ENCODE measurements around the gene PITPNC1. TPM values are rescaled to one million over a fixed set of nuclear protein-coding genes. Genes with fewer than 3 reads are reported as not detected.

Gene PITPNC1
- total and polyA plus RNA-seq, 2 of the 13 experiments (the other 11 are each of a cell fraction or from before 2014, with no cell fraction given): 4.1 to 5.7 TPM

GRCh38 chr17:67353929-67354574, 23.0 kb upstream of the PITPNC1 start:
- H3K27me3 ChIP-seq (ENCODE audit: control insufficient read depth in 1 of 2, insufficient read depth in 2 of 2, low read length in 2 of 2): no peaks in the 10 kb centered on the region
- H2AFZ ChIP-seq (ENCODE audit: low read length): no peak overlapping the region
- TF ChIP-seq, protein P1, sequence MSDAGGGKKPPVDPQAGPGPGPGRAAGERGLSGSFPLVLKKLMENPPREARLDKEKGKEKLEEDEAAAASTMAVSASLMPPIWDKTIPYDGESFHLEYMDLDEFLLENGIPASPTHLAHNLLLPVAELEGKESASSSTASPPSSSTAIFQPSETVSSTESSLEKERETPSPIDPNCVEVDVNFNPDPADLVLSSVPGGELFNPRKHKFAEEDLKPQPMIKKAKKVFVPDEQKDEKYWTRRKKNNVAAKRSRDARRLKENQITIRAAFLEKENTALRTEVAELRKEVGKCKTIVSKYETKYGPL (CRISPR knock-in tag; IDR thresholded peaks at IDR 0.05): no peak
- TF ChIP-seq ZNF205 (CRISPR knock-in tag; IDR thresholded peaks at IDR 0.05): no peak
- no peak for TF ChIP-seq SNAPC2 (CRISPR knock-in tag; IDR thresholded peaks at IDR 0.05)
- no peak for TF ChIP-seq ZFP1 (CRISPR knock-in tag; IDR thresholded peaks at IDR 0.05)
- in situ Hi-C loops (cut with HindIII; ENCODE audit: extremely low pct_ligation_motif_present, low pct_unique_long_range_greater_than_20kb): no loop called here
- POLR2A ChIA-PET: interaction anchor here (1.0 kb wide), 1 partner anchor 10 kb away, joined by 4 read pairs; no protein-coding TSS in a partner anchor
- no peak for ATAC-seq
- H3K79me2 ChIP-seq (ENCODE audit: insufficient read depth, low read length): peaks cover 16% of the 10 kb centered on the region
- H3K9ac ChIP-seq (ENCODE audit: insufficient read depth, low read depth, low read length): no peak overlapping the region
- H3K4me2 ChIP-seq (ENCODE audit: low read depth, low read length): no peak overlapping the region
- CTCF ChIA-PET (ENCODE audit: low intra/inter-chr PET ratio, low total read pairs): no interaction called here
- H3K9me3 ChIP-seq (ENCODE audit: low read length): no peaks in the 10 kb centered on the region
- H3K36me3 ChIP-seq (replicated peaks in 1 of 2; ENCODE audit: control insufficient read depth in 1 of 2, insufficient read depth in 2 of 2, low read length in 2 of 2): peaks cover 27 to 82% of the 10 kb centered on the region in 2 experiments
- DNase-seq (ENCODE audit: low spot score): no peak
- H3K27ac ChIP-seq (ENCODE audit: extremely low read length, insufficient read depth, low read length): no peak overlapping the region
- no peaks in the 10 kb centered on the region for H3K4me1 ChIP-seq (ENCODE audit: insufficient read depth, low read length)
- 94% methylated on average over 8 of the region's 8 CpGs for WGBS (ENCODE audit: low lambda C conversion rate)
- no peak overlapping the region for H3K4me3 ChIP-seq (replicated peaks in 1 of 3; ENCODE audit: insufficient read depth in 1 of 3, low read depth in 2 of 3, low read length in 3 of 3)
- no TSS peak for BruUV-seq (replicated peaks)
- peaks cover 11% of the 10 kb centered on the region for H4K20me1 ChIP-seq (ENCODE audit: insufficient read depth, low read length)
- FAIRE-seq: no peak
- intact Hi-C loops (cut with micrococcal nuclease; ENCODE audit: unreplicated experiment): no loop called here

DNA sequence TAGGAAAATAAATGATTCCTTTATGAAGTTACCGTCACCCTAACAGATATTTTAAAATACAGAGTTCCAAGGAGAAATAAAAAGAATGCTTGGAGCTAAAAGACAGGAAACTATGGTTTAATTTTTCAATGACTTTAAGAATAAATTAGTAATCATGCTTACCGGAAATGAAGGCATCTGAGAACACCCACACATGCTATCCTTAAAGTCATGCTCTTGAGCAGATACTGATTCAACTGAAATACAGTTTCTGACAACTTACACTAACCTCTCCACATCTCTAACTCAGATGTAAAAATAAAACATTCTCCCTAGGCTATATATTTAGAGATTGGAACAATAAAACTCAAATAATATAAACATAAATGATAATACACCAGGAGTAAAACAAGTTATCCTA, 18.5 kb upstream of the PITPNC1 start:
- in situ Hi-C loops (cut with HindIII; ENCODE audit: extremely low pct_ligation_motif_present, low pct_unique_long_range_greater_than_20kb): no loop called here
- CTCF ChIA-PET (ENCODE audit: low intra/inter-chr PET ratio, low total read pairs): no interaction called here
- no peaks in the 10 kb centered on the region for H3K9me3 ChIP-seq (ENCODE audit: low read length)
- no peak for ATAC-seq
- no peak for FAIRE-seq
- POLR2A ChIA-PET: no interaction called here
- H3K27me3 ChIP-seq (ENCODE audit: control insufficient read depth in 1 of 2, insufficient read depth in 2 of 2, low read length in 2 of 2): no peaks in the 10 kb centered on the region
- 95% methylated on average over 2 of the region's 2 CpGs for WGBS (ENCODE audit: low lambda C conversion rate)
- intact Hi-C loops (cut with micrococcal nuclease; ENCODE audit: unreplicated experiment): no loop called here
- DNase-seq (ENCODE audit: low spot score): no peak
- H3K4me2 ChIP-seq (ENCODE audit: low read depth, low read length): no peak overlapping the region
- no peak overlapping the region for H3K27ac ChIP-seq (ENCODE audit: extremely low read length, insufficient read depth, low read length)
- H2AFZ ChIP-seq (ENCODE audit: low read length): no peak overlapping the region
- no peak overlapping the region for H3K9ac ChIP-seq (ENCODE audit: insufficient read depth, low read depth, low read length)
- H3K4me3 ChIP-seq (replicated peaks in 1 of 3; ENCODE audit: insufficient read depth in 1 of 3, low read depth in 2 of 3, low read length in 3 of 3): no peak overlapping the region
- H4K20me1 ChIP-seq (ENCODE audit: insufficient read depth, low read length): peaks cover 35% of the 10 kb centered on the region
- peaks cover 17 to 77% of the 10 kb centered on the region in 2 experiments for H3K36me3 ChIP-seq (replicated peaks in 1 of 2; ENCODE audit: control insufficient read depth in 1 of 2, insufficient read depth in 2 of 2, low read length in 2 of 2)
- peaks cover 26% of the 10 kb centered on the region for H3K4me1 ChIP-seq (ENCODE audit: insufficient read depth, low read length)
- BruUV-seq (replicated peaks): no TSS peak
- H3K79me2 ChIP-seq (ENCODE audit: insufficient read depth, low read length): peaks cover 62% of the 10 kb centered on the region
- TF ChIP-seq ZNF569 (CRISPR knock-in tag; IDR thresholded peaks at IDR 0.05; ENCODE audit: borderline replicate concordance) (no peak), TBX2 (CRISPR knock-in tag; IDR thresholded peaks at IDR 0.05; ENCODE audit: borderline replicate concordance) (no peak), SNAPC2 (CRISPR knock-in tag; IDR thresholded peaks at IDR 0.05) (no peak), SMAD9 (CRISPR knock-in tag; IDR thresholded peaks at IDR 0.05) (no peak), ZSCAN21 (CRISPR knock-in tag; IDR thresholded peaks at IDR 0.05; ENCODE audit: borderline replicate concordance) (no peak), ZNF296 (CRISPR knock-in tag; conservative IDR thresholded peaks at IDR 0.05) (no peak), NKX3-1 (CRISPR knock-in tag; IDR thresholded peaks at IDR 0.05) (no peak), PRDM15 (CRISPR knock-in tag; IDR thresholded peaks at IDR 0.05) (no peak), ZNF543 (CRISPR knock-in tag; IDR thresholded peaks at IDR 0.05) (no peak), ZNF761 (CRISPR knock-in tag; conservative IDR thresholded peaks at IDR 0.05) (no peak), SP1 (IDR thresholded peaks at IDR 0.05) (no peak), SP1 (CRISPR knock-in tag; IDR thresholded peaks at IDR 0.05) (no peak), POGZ (CRISPR knock-in tag; IDR thresholded peaks at IDR 0.05) (no peak), ZNF24 (IDR thresholded peaks at IDR 0.05) (no peak)
